Measurements from ENCODE around the gene CLEC10A. TPM values are rescaled to one million over a fixed set of nuclear protein-coding genes. Genes with fewer than 3 reads are reported as not detected.
"Not testable (repeated sequence)": the region's sequence is repeated elsewhere in the genome, so short reads cannot be mapped to it uniquely, and the experiment has no call there.

Gene CLEC10A
- polyA plus RNA-seq, 2 donors: 1.7 to 6.0 TPM

GRCh38 chr17:7095625-7096024, 15.6 kb upstream of the CLEC10A start:
- Histone ChIP-seq H3K4me1 (ENCODE audit: control insufficient read depth in 2 of 2, insufficient read depth in 2 of 2, low read length in 1 of 2) (no peaks in the 10 kb centered on the region), H3K27me3 (ENCODE audit: control insufficient read depth in 1 of 2, insufficient read depth in 2 of 2, low read length in 2 of 2) (no peaks in the 10 kb centered on the region), H3K9me3 (ENCODE audit: control insufficient read depth in 2 of 2, insufficient read depth in 1 of 2, low read depth in 1 of 2, low read length in 1 of 2) (no peaks in the 10 kb centered on the region), H3K36me3 (ENCODE audit: control insufficient read depth in 2 of 2, insufficient read depth in 2 of 2, low read length in 1 of 2) (no peaks in the 10 kb centered on the region), H3K4me3 (ENCODE audit: low read depth in 1 of 2, low read length in 2 of 2) (no peak overlapping the region), H3K27ac (ENCODE audit: low read depth in 2 of 2, low read length in 1 of 2) (no peak overlapping the region)
- WGBS, 2 donors: 80 to 100% methylated on average over 1 of the region's 1 CpG

- Histone ChIP-seq H3K4me3 (ENCODE audit: low read depth in 1 of 2, low read length in 2 of 2) (no peak overlapping the region), H3K27ac (ENCODE audit: low read depth in 2 of 2, low read length in 1 of 2) (no peak overlapping the region), H3K4me1 (ENCODE audit: control insufficient read depth in 2 of 2, insufficient read depth in 2 of 2, low read length in 1 of 2) (no peaks in the 10 kb centered on the region), H3K9me3 (ENCODE audit: control insufficient read depth in 2 of 2, insufficient read depth in 1 of 2, low read depth in 1 of 2, low read length in 1 of 2) (no peaks in the 10 kb centered on the region), H3K36me3 (ENCODE audit: control insufficient read depth in 2 of 2, insufficient read depth in 2 of 2, low read length in 1 of 2) (no peaks in the 10 kb centered on the region), H3K27me3 (ENCODE audit: control insufficient read depth in 1 of 2, insufficient read depth in 2 of 2, low read length in 2 of 2) (no peaks in the 10 kb centered on the region)
- WGBS, 2 donors: 79 to 84% methylated on average over 10 of the region's 10 CpGs
Observed at GRCh38 chr17:7094652-7095019, 14.6 kb upstream of the CLEC10A start.

GRCh38 chr17:7091311-7092005, 11.4 kb upstream of the CLEC10A start:
- WGBS, 2 donors: 71 to 84% methylated on average over 20 to 26 of the region's 28 CpGs

GRCh38 chr17:7089570-7089969, 9.5 kb upstream of the CLEC10A start:
- not testable (repeated sequence) for H3K4me1 ChIP-seq (ENCODE audit: control insufficient read depth in 2 of 2, insufficient read depth in 2 of 2, low read length in 1 of 2); H3K36me3 ChIP-seq (ENCODE audit: control insufficient read depth in 2 of 2, insufficient read depth in 2 of 2, low read length in 1 of 2); H3K4me3 ChIP-seq (ENCODE audit: low read depth in 1 of 2, low read length in 2 of 2); H3K27me3 ChIP-seq (ENCODE audit: control insufficient read depth in 1 of 2, insufficient read depth in 2 of 2, low read length in 2 of 2); H3K9me3 ChIP-seq (ENCODE audit: control insufficient read depth in 2 of 2, insufficient read depth in 1 of 2, low read depth in 1 of 2, low read length in 1 of 2); H3K27ac ChIP-seq (ENCODE audit: low read depth in 2 of 2, low read length in 1 of 2)
- 79 to 86% methylated on average over 6 of the region's 6 CpGs for WGBS, 2 donors

More at GRCh38 chr17:7091311-7092005, 11.4 kb upstream of the CLEC10A start:
- H3K9me3 ChIP-seq (ENCODE audit: control insufficient read depth in 2 of 2, insufficient read depth in 1 of 2, low read depth in 1 of 2, low read length in 1 of 2); H3K36me3 ChIP-seq (ENCODE audit: control insufficient read depth in 2 of 2, insufficient read depth in 2 of 2, low read length in 1 of 2); H3K4me1 ChIP-seq (ENCODE audit: control insufficient read depth in 2 of 2, insufficient read depth in 2 of 2, low read length in 1 of 2); H3K27me3 ChIP-seq (ENCODE audit: control insufficient read depth in 1 of 2, insufficient read depth in 2 of 2, low read length in 2 of 2); H3K4me3 ChIP-seq (ENCODE audit: low read depth in 1 of 2, low read length in 2 of 2); H3K27ac ChIP-seq (ENCODE audit: low read depth in 2 of 2, low read length in 1 of 2): not testable (repeated sequence)

GRCh38 chr17:7088442-7088841, 8.4 kb upstream of the CLEC10A start:
- H3K27me3 ChIP-seq (ENCODE audit: control insufficient read depth in 1 of 2, insufficient read depth in 2 of 2, low read length in 2 of 2); H3K9me3 ChIP-seq (ENCODE audit: control insufficient read depth in 2 of 2, insufficient read depth in 1 of 2, low read depth in 1 of 2, low read length in 1 of 2); H3K27ac ChIP-seq (ENCODE audit: low read depth in 2 of 2, low read length in 1 of 2); H3K36me3 ChIP-seq (ENCODE audit: control insufficient read depth in 2 of 2, insufficient read depth in 2 of 2, low read length in 1 of 2); H3K4me1 ChIP-seq (ENCODE audit: control insufficient read depth in 2 of 2, insufficient read depth in 2 of 2, low read length in 1 of 2); H3K4me3 ChIP-seq (ENCODE audit: low read depth in 1 of 2, low read length in 2 of 2): not testable (repeated sequence)
- WGBS, 2 donors: 48 to 53% methylated on average over 4 of the region's 4 CpGs

GRCh38 chr17:7084088-7084487, 4.0 kb upstream of the CLEC10A start:
- Histone ChIP-seq H3K36me3 (ENCODE audit: control insufficient read depth in 2 of 2, insufficient read depth in 2 of 2, low read length in 1 of 2) (no peaks in the 10 kb centered on the region), H3K9me3 (ENCODE audit: control insufficient read depth in 2 of 2, insufficient read depth in 1 of 2, low read depth in 1 of 2, low read length in 1 of 2) (no peaks in the 10 kb centered on the region), H3K4me1 (ENCODE audit: control insufficient read depth in 2 of 2, insufficient read depth in 2 of 2, low read length in 1 of 2) (no peaks in the 10 kb centered on the region), H3K4me3 (ENCODE audit: low read depth in 1 of 2, low read length in 2 of 2) (no peak overlapping the region), H3K27me3 (ENCODE audit: control insufficient read depth in 1 of 2, insufficient read depth in 2 of 2, low read length in 2 of 2) (no peaks in the 10 kb centered on the region), H3K27ac (ENCODE audit: low read depth in 2 of 2, low read length in 1 of 2) (no peak overlapping the region)
- 32 to 36% methylated on average over 7 of the region's 7 CpGs for WGBS, 2 donors

- Histone ChIP-seq H3K27ac (ENCODE audit: low read depth in 2 of 2, low read length in 1 of 2) (no peak overlapping the region), H3K4me3 (ENCODE audit: low read depth in 1 of 2, low read length in 2 of 2) (no peak overlapping the region), H3K36me3 (ENCODE audit: control insufficient read depth in 2 of 2, insufficient read depth in 2 of 2, low read length in 1 of 2) (no peaks in the 10 kb centered on the region), H3K4me1 (ENCODE audit: control insufficient read depth in 2 of 2, insufficient read depth in 2 of 2, low read length in 1 of 2) (no peaks in the 10 kb centered on the region), H3K27me3 (ENCODE audit: control insufficient read depth in 1 of 2, insufficient read depth in 2 of 2, low read length in 2 of 2) (no peaks in the 10 kb centered on the region), H3K9me3 (ENCODE audit: control insufficient read depth in 2 of 2, insufficient read depth in 1 of 2, low read depth in 1 of 2, low read length in 1 of 2) (no peaks in the 10 kb centered on the region)
- 62 to 68% methylated on average over 4 of the region's 4 CpGs for WGBS, 2 donors
Observed at GRCh38 chr17:7083592-7083991, 3.5 kb upstream of the CLEC10A start.

- no peaks in the 10 kb centered on the region for H3K27me3 ChIP-seq (ENCODE audit: control insufficient read depth in 1 of 2, insufficient read depth in 2 of 2, low read length in 2 of 2)
- no peak overlapping the region for H3K4me3 ChIP-seq (ENCODE audit: low read depth in 1 of 2, low read length in 2 of 2)
- H3K27ac ChIP-seq (ENCODE audit: low read depth in 2 of 2, low read length in 1 of 2): no peak overlapping the region
- H3K9me3 ChIP-seq (ENCODE audit: control insufficient read depth in 2 of 2, insufficient read depth in 1 of 2, low read depth in 1 of 2, low read length in 1 of 2): no peaks in the 10 kb centered on the region
- no peaks in the 10 kb centered on the region for H3K36me3 ChIP-seq (ENCODE audit: control insufficient read depth in 2 of 2, insufficient read depth in 2 of 2, low read length in 1 of 2)
- WGBS, 2 donors: 85 to 89% methylated on average over 16 of the region's 16 CpGs
- H3K4me1 ChIP-seq (ENCODE audit: control insufficient read depth in 2 of 2, insufficient read depth in 2 of 2, low read length in 1 of 2): no peaks in the 10 kb centered on the region
Observed at GRCh38 chr17:7081341-7082062, 1.5 kb upstream of the CLEC10A start.

- no peaks in the 10 kb centered on the region for H3K4me1 ChIP-seq (ENCODE audit: control insufficient read depth in 2 of 2, insufficient read depth in 2 of 2, low read length in 1 of 2)
- H3K27ac ChIP-seq (ENCODE audit: low read depth in 2 of 2, low read length in 1 of 2): no peak overlapping the region
- H3K9me3 ChIP-seq (ENCODE audit: control insufficient read depth in 2 of 2, insufficient read depth in 1 of 2, low read depth in 1 of 2, low read length in 1 of 2): no peaks in the 10 kb centered on the region
- H3K36me3 ChIP-seq (ENCODE audit: control insufficient read depth in 2 of 2, insufficient read depth in 2 of 2, low read length in 1 of 2): no peaks in the 10 kb centered on the region
- no peaks in the 10 kb centered on the region for H3K27me3 ChIP-seq (ENCODE audit: control insufficient read depth in 1 of 2, insufficient read depth in 2 of 2, low read length in 2 of 2)
- no peak overlapping the region for H3K4me3 ChIP-seq (ENCODE audit: low read depth in 1 of 2, low read length in 2 of 2)
- 53 to 54% methylated on average over 10 of the region's 10 CpGs for WGBS, 2 donors
Observed at GRCh38 chr17:7080456-7081041, 498 bp upstream of the CLEC10A start.

All from esophagus (tissue), 2 donors.